B cell (primary cell): Measurements from ENCODE around the gene BCL7B.
"Not testable (repeated sequence)": the region's sequence is repeated elsewhere in the genome, so short reads cannot be mapped to it uniquely, and the experiment has no call there.

Source experiments
- CTCF ChIP-seq: fragments of 200-600 bp; IDR thresholded peaks from one replicate; pipeline ENCODE4 v1.8.0; 2022; ENCODE audit warnings: antibody characterized with exemption, mild to moderate bottlenecking
- EZH2 ChIP-seq: IDR thresholded peaks from 2 replicates; pipeline ENCODE4 v1.6.1; 2012; ENCODE audit warnings: borderline replicate concordance, low read depth, mild to moderate bottlenecking, moderate library complexity, low read length; ENCODE audit not compliant: insufficient read depth, poor library complexity, severe bottlenecking

- not testable (repeated sequence) for TF ChIP-seq CTCF, EZH2
These were observed 31.4 kb downstream of the BCL7B start for GRCh38 chr7:73526158-73526494.
